Loucy (cell line): ENCODE results near the gene ATP11A.

Experiments used
- EZH2phosphoT487 ChIP-seq: fragments of 200-600 bp; IDR thresholded peaks from 2 replicates; pipeline ENCODE4 v1.6.1; 2018; ENCODE audit warnings: antibody characterized with exemption, mild to moderate bottlenecking, moderate library complexity, borderline replicate concordance
- TF ChIP-seq, protein P1 (sequence below): fragments of 200-600 bp; sonication (generic); conservative IDR thresholded peaks from 2 replicates; pipeline ENCODE4 v1.5.1; 2014; ENCODE audit warnings: mild to moderate bottlenecking, antibody characterized with exemption, low read length

DNA sequence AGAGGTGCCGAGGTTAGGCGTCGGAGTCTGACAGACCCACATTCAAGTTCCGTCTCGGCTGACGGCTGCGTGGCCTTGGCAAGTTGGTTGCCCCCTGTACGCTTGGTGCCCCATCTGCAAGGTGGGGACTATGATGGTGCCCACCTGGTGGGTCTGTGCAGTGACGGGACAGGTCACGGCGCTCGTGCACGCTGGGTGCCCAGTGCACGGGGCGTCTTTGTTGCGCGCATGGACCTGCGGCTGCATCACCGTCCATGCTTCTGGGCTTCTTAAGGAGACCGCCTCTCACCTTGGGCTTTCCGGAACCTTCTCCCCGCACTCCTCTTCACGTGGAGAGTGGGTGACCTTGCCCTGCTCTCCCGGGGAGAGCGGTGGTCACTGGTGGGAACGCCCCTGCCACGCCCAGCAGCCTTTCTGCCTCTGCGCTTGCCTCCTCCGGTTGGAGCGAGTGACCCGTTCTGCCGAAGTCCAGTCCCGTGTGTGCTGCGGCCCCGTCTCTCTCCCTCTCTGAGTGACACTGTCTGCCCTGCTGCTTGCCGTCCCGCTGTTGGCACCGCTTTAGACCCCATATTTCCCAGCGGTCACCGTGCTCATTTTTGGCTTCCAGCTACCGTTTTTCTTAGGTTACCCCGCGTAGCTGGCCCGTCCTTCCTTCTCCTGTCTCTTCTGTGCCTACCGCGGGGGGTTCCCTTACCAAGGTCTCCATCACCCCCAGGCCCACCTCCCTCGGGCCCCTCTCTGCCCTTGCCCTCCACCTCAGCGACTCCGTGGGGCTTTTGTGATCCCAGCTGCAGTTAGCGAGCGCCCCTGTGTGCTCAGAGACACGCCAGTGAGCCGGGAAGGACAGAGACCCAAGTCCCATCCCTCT, 6.4 kb downstream of the ATP11A start:
- TF ChIP-seq, protein P1, sequence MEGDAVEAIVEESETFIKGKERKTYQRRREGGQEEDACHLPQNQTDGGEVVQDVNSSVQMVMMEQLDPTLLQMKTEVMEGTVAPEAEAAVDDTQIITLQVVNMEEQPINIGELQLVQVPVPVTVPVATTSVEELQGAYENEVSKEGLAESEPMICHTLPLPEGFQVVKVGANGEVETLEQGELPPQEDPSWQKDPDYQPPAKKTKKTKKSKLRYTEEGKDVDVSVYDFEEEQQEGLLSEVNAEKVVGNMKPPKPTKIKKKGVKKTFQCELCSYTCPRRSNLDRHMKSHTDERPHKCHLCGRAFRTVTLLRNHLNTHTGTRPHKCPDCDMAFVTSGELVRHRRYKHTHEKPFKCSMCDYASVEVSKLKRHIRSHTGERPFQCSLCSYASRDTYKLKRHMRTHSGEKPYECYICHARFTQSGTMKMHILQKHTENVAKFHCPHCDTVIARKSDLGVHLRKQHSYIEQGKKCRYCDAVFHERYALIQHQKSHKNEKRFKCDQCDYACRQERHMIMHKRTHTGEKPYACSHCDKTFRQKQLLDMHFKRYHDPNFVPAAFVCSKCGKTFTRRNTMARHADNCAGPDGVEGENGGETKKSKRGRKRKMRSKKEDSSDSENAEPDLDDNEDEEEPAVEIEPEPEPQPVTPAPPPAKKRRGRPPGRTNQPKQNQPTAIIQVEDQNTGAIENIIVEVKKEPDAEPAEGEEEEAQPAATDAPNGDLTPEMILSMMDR, result no peak
- TF ChIP-seq EZH2phosphoT487, result no peak
